GM13977 (cell line): ENCODE results near the gene SCLT1.

Experiments
- DNase-seq: peaks from one replicate; pipeline ENCODE4 v3.0.0; 2012; ENCODE audit warnings: low spot score
- CTCF ChIP-seq: IDR thresholded peaks from 2 replicates; pipeline ENCODE4 v1.5.1; 2012; ENCODE audit warnings: mild to moderate bottlenecking, control low read depth; ENCODE audit not compliant: insufficient read depth; ENCODE audit errors: extremely low read depth, missing control alignments
- in situ Hi-C: fragments of 300-500 bp; cut with MboI; formaldehyde crosslinking; loops from one replicate; pipeline ENCODE4 v1.12.0; 2022; ENCODE audit warnings: low sequenced_read_pairs, low pct_unique_long_range_greater_than_20kb, mixed read lengths, inconsistent platforms; ENCODE audit not compliant: unreplicated experiment

Gene SCLT1

GRCh38 chr4:128850252-128850651 is 243.1 kb downstream of the SCLT1 start:
- no peak for TF ChIP-seq CTCF
- DNase-seq = no peak
- in situ Hi-C loops = no loop called here

- DNase-seq = no peak
- in situ Hi-C loops = no loop called here
- TF ChIP-seq CTCF = no peak
These were observed 244.9 kb downstream of the SCLT1 start for GRCh38 chr4:128848461-128848860.

GRCh38 chr4:128847082-128847724 is 246.1 kb downstream of the SCLT1 start:
- no peak for DNase-seq
- TF ChIP-seq CTCF = no peak

GRCh38 chr4:128846063-128846462 is 247.3 kb downstream of the SCLT1 start:
- in situ Hi-C loops = no loop called here
- TF ChIP-seq CTCF = no peak
- no peak for DNase-seq

More at GRCh38 chr4:128847082-128847724, 246.1 kb downstream of the SCLT1 start:
- in situ Hi-C loops = no loop called here

- no peak for TF ChIP-seq CTCF
- DNase-seq = no peak
- in situ Hi-C loops = no loop called here
These were observed 248.4 kb downstream of the SCLT1 start for GRCh38 chr4:128844931-128845330.

GRCh38 chr4:128841402-128841801 is 251.9 kb downstream of the SCLT1 start:
- in situ Hi-C loops = no loop called here
- no peak for TF ChIP-seq CTCF
- no peak for DNase-seq
